ENCODE results near the gene UMODL1.

Gene UMODL1, protein sequence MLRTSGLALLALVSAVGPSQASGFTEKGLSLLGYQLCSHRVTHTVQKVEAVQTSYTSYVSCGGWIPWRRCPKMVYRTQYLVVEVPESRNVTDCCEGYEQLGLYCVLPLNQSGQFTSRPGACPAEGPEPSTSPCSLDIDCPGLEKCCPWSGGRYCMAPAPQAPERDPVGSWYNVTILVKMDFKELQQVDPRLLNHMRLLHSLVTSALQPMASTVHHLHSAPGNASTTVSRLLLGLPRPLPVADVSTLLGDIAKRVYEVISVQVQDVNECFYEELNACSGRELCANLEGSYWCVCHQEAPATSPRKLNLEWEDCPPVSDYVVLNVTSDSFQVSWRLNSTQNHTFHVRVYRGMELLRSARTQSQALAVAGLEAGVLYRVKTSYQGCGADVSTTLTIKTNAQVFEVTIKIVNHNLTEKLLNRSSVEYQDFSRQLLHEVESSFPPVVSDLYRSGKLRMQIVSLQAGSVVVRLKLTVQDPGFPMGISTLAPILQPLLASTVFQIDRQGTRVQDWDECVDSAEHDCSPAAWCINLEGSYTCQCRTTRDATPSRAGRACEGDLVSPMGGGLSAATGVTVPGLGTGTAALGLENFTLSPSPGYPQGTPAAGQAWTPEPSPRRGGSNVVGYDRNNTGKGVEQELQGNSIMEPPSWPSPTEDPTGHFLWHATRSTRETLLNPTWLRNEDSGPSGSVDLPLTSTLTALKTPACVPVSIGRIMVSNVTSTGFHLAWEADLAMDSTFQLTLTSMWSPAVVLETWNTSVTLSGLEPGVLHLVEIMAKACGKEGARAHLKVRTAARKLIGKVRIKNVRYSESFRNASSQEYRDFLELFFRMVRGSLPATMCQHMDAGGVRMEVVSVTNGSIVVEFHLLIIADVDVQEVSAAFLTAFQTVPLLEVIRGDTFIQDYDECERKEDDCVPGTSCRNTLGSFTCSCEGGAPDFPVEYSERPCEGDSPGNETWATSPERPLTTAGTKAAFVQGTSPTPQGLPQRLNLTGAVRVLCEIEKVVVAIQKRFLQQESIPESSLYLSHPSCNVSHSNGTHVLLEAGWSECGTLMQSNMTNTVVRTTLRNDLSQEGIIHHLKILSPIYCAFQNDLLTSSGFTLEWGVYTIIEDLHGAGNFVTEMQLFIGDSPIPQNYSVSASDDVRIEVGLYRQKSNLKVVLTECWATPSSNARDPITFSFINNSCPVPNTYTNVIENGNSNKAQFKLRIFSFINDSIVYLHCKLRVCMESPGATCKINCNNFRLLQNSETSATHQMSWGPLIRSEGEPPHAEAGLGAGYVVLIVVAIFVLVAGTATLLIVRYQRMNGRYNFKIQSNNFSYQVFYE

DNA sequence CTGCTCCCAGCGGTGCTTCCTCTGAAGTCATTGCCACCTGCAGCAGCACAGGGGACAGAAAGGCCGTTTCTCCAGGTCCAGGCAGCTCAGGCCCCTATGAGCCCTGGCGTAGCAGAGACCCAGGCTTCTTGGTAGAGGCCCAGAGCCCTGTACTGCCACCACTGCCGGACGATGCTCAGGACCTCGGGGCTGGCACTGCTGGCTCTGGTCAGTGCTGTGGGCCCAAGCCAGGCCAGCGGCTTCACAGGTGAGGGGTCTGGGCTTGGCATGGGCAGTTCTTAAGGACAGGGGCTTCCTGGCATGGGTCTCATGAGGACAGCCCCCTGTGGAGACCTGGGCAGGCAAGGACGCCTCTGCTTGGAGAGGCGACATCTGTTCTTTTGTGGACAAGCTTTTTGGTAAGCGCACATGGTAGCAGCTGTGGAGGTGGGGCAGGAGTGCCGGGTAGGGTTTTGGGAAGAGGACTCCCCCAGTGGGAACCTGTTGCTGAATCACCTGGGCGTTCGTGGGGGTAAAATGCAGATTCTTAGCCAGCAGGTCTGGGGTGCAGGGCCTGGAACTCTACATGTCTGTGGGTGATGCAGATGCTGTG is at the start of gene UMODL1:
Gene UMODL1 (plus strand): TSS at position 172 of the 592 bp plus-strand sequence. CDS start 0 bp downstream, at position 172.
- DNase-seq: no peak

GRCh38 chr21:42021371-42022090 is 49.6 kb upstream of the UMODL1 start:
- DNase-seq: no peak

- DNase-seq: no peak
Measured at GRCh38 chr21:42022091-42022430, 49.1 kb upstream of the UMODL1 start.

GRCh38 chr21:42022906-42023305 is 48.2 kb upstream of the UMODL1 start:
- no peak for DNase-seq

GRCh38 chr21:42025376-42026081 is 45.6 kb upstream of the UMODL1 start:
- DNase-seq: no peak

DNA sequence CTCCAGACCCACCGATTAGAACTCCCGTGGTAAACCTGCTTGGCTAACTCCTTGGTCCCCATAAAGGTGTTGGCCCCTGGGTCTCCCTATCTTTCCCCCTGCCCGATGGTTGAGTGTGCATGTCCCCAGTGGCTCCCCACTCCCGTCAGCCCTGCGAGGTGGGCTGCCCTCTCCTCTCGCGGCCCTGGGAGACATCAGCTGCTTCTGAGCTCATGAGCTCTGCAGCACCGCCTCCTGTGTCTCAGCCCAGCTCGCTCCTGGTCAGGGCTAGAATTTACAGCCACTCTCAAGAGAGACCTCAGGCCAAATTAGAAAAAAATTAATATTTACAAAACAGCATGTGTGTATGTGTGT is 45.1 kb upstream of the UMODL1 start:
- DNase-seq: no peak

DNA sequence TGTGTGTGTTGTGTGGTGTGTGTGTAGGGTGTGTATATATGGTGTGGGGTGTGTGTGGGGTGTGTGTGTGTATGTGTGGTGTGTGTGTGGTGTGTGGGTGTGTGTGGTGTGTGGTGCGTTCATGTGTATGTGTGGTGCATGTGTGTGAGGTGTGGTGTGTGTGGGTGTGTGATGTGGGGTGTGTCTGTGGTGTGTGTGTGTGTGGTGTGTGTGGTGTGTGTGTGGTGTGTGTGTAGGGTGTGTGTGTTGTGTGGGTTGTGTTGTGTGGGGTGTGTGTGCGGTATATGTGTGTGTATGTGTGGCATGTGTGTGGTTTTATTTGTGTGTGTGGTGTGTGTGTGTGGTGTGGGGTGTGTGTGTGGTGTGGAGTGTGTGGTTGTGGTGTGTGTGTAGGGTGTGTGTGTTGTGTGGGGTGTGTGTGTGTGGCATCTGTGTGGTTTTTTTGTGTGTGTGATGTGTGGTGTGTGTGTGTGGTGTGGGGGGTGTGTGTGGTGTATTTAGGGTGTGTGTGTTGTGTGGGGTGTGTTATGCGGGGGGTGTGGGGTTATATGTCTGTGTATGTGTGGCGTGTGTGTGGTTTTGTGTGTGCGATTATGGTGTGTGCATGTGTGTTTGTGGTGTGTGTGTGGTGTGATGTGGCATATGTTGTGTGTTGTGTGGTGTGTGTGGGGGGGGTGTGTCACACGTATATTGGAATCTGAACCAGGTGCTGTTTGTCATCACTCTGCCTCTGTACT is 43.9 kb upstream of the UMODL1 start:
- DNase-seq: no peak

DNA sequence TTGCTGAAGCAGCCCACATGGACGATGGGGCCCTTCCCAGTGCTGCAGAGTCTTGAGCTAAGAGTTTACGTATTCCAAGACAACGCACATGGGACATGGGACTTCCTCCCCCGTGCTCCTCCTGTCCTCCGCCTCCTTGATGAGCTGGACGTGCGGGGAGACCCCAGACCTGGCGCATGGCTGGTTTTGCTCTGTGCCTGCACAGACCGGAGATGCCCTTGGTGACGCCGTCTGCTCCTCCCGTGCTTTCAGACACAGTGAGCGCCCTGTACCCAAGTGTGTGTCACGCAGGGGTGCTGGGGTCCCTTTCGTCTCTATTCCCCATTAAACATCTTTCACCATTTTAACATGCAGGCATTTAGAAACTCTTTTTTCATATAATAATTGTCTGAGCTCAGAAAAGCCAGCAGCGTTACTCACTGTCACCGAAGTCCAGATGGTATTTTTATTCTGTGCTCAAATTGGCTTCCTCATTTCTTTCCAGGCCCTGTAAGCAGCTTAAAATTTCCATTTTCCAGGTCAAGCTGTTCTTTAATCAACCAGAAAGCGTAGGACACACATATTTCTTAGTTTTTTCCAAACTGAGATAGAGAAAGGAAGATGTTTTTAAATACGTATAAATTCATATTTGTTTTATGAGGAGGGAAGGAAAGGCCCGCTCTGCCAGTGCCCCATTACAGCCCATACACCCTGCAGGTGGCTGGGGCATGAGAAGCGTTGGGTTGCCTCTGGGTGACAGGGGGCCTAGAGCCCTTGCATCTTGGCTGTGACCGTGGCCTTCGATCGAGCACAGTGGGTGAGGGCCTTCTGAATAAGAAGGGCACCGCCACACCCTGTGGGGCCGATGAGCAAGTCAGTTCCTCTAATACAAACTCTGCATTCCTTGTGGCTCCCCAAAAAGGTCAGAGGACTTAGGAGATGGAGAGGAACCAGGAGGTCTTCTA is 43.0 kb upstream of the UMODL1 start:
- DNase-seq: no peak

- DNase-seq: no peak
Measured at GRCh38 chr21:42028766-42029425, 42.2 kb upstream of the UMODL1 start.

DNA sequence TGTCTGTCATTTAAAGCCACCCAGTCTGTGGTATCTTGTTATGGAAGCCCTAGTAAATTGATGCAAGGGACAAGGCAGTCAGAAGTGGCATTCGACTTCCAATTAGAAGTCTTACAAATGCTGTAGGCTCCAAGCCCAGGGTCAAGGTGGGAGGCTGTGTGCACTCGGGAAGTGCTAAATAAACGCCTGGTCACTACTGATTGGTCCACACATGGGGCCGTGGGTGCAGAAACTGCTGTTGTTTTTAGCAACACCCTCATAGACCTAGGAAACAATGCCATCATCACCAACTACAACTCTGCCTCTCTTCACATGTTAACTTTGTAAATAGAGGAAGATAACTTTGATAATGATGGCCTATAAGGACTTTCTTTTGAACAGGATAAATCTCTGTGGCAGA is 40.8 kb upstream of the UMODL1 start:
- no peak for DNase-seq

- no peak for DNase-seq
Measured at GRCh38 chr21:42031241-42031640, 39.9 kb upstream of the UMODL1 start.

- no peak for DNase-seq
Measured at GRCh38 chr21:42031816-42032215, 39.3 kb upstream of the UMODL1 start.

- DNase-seq: no peak
Measured at GRCh38 chr21:42032266-42032665, 38.9 kb upstream of the UMODL1 start.

GRCh38 chr21:42032968-42033367 is 38.1 kb upstream of the UMODL1 start:
- DNase-seq: no peak

GRCh38 chr21:42036313-42036712 is 34.8 kb upstream of the UMODL1 start:
- DNase-seq: no peak

GRCh38 chr21:42037516-42037915 is 33.6 kb upstream of the UMODL1 start:
- DNase-seq: no peak

DNA sequence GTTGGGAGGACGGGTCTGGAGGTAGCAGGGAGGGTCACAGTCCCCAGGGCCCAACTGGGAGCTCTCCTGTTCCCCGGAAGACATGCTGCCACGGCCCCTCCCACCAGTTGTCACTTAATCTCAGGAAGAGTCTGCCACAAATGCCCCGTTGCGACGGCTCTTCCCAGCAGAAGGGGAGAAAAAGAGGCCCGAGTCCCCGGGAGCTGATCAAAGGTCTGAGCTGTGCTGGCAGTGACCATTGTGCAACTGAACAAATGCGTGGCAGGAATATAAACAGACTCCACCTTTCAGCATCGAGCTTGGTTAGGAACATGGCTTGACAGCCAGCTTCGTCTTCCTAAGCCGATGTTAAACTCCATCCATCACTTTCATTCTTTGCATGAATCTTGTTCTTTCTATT is 33.2 kb upstream of the UMODL1 start:
- DNase-seq: no peak

GRCh38 chr21:42038393-42038792 is 32.7 kb upstream of the UMODL1 start:
- no peak for DNase-seq

DNA sequence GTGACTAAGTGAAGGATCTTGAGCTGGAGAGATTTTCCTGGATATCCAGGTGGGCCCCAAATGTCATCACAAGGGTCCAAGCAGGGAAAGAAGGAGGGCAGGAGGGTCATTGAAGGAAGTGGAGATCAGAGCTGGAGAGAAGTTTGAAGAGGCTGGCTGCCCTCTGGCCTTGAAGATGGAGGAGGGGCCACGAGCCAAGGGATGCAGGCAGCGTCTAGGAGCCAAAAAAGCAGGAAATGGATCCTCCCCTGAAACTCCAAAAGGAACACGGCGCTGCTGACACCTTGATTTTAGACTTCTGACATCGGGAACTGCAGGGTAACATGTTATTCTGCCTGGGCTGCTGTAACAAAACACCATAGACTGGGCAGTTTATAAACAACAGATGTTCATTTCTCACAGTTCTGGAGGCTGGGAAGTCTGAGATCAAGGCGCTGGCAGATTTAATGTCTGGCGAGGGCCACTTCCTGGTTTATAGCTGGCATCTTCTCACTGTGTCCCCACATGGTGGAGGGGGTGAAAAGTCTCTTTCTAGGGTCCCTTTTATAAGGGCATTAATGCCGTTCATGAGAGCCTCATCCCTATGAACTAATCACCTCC is 32.2 kb upstream of the UMODL1 start:
- no peak for DNase-seq

All from activated naive CD4-positive, alpha-beta T cell (primary cell).